HG02970 (cell line): Measurements from ENCODE around the gene CATSPER2.
"Not testable (repeated sequence)": the region's sequence is repeated elsewhere in the genome, so short reads cannot be mapped to it uniquely, and the experiment has no call there.

Experiments
- ATAC-seq: cut with Tn5 transposase; IDR thresholded peaks from one replicate; pipeline ENCODE4 v1.9.1; 2021; ENCODE audit warnings: mild to moderate bottlenecking, moderate library complexity, moderate number of reproducible peaks; ENCODE audit not compliant: unreplicated experiment, low FRiP score

CATSPER2 gene

DNA sequence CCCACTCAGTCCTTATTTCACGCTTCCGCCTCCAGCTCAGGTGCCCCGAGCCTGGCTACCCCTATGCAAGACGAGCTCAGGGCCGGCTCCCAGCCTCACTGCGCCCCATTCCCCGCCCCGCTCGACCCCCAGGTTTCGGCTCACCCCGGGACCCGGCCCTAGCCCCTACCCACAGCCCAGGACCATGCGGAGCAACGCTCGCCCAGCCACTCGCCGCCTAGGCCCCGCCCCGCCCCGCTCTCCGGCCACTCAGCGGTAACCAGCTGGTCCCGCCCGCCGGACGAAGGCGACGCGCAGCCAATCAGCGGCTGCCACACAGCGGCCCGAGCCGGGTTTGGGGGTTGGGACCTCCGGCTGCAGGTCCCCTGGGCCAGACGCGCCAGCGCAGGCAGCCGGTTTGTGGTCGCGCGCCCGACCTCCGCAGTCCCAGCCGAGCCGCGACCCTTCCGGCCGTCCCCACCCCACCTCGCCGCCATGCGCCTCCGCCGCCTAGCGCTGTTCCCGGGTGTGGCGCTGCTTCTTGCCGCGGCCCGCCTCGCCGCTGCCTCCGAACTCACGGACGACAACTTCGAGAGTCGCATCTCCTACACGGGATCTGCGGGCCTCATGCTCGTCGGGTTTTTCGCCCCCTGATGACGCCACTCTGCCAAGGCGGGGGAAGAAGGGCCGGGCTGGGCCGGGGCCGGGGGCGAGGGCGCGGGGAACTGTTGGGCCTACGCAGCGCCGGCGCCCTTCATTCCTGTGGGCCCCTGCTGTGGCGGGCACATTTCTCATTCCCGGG lies at the start of gene CATSPER2:
TSS of gene CATSPER2 (minus strand) at position 196 of the 781 bp plus-strand sequence. CDS start 783 bp downstream, outside the sequence.
- ATAC-seq, result no peak

DNA sequence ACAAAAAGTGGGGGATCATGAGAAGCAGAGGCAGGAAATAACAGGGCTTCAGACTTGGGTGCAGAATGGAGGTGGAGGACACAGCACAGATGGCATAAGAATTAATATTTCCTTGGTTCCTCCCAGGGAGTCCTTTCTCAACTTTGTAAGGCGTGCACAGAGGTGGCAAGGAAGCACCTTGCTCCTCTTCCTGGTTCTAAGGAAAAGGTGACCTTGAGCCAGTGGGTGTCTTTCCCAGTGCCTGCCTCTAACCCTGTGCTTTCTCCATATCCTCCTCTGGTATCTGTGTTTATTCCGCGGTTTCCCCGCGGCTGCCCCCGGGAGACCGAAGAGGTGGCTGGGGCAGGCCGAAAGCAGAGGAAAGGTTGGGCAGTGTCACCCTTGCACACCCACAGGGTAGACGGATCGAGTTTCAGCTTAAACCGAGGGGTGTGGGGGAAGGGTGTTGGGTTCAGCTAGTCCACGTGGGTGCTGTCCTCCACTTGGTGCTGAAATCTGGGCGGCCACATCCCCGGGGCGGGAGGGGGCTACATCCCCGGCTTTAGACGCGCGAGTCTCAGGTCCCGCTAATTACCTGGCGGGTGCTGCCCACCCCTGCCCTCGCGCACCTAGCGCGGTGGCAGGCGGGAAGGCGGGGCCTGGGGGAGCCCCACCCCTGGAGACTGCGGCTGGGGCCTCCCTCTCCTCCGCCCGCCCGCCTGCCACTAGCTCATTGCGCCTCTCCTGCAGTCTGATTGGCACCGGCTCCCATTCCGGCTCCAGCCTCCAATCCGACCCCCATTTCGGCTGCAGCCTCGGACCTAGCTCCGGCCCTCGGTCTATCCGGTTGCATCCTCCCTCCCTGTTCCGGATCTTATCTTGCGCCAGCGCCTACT lies 44.7 kb upstream of the CATSPER2 start, which contains the start of gene CKMT1A:
TSS of gene CKMT1A (plus strand) at position 712 of the 875 bp plus-strand sequence. CDS start 192 bp downstream, outside the sequence.
- not testable (repeated sequence) for ATAC-seq

- ATAC-seq, result not testable (repeated sequence)
Measured at GRCh38 chr15:43692679-43693078, 44.0 kb upstream of the CATSPER2 start.

- peak; percentile 93 for ATAC-seq
Measured at GRCh38 chr15:43689604-43690301, 41.1 kb upstream of the CATSPER2 start.

GRCh38 chr15:43674175-43674574 lies 25.5 kb upstream of the CATSPER2 start:
- not testable (repeated sequence) for ATAC-seq

GRCh38 chr15:43666177-43666576 lies 17.5 kb upstream of the CATSPER2 start:
- not testable (repeated sequence) for ATAC-seq

GRCh38 chr15:43663333-43663732 lies 14.7 kb upstream of the CATSPER2 start:
- not testable (repeated sequence) for ATAC-seq

- ATAC-seq, result not testable (repeated sequence)
Measured at GRCh38 chr15:43662293-43662692, 13.6 kb upstream of the CATSPER2 start.

DNA sequence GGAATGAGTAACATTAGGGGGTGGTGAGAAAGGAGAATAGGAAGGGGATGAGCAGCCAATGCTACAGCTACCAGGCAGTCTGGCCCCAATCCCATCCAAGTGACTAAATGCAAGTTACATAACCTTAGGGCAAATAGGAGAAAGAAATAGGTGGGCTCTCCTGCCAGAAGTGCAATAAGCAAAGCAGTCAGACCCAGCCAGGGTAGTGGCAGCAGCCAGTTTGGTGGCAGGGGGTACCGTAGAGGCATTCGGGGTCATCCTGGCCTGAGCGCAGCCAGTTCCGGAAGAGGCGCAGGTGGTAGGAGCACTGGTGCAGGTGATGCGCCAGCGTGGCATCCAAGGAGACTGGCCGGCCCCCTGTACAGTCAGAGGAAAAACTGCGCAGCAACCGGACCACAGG lies 11.1 kb upstream of the CATSPER2 start:
- not testable (repeated sequence) for ATAC-seq

GRCh38 chr15:43649430-43649926 lies 834 bp upstream of the CATSPER2 start:
- ATAC-seq, result not testable (repeated sequence)

GRCh38 chr15:43638464-43639204 lies 10.0 kb downstream of the CATSPER2 start:
- not testable (repeated sequence) for ATAC-seq

- ATAC-seq, result not testable (repeated sequence)
Measured at GRCh38 chr15:43626937-43627336, 21.7 kb downstream of the CATSPER2 start.

- ATAC-seq, result no peak
Measured at GRCh38 chr15:43625106-43625505, 23.5 kb downstream of the CATSPER2 start.

GRCh38 chr15:43622068-43622799 lies 26.4 kb downstream of the CATSPER2 start:
- not testable (repeated sequence) for ATAC-seq

DNA sequence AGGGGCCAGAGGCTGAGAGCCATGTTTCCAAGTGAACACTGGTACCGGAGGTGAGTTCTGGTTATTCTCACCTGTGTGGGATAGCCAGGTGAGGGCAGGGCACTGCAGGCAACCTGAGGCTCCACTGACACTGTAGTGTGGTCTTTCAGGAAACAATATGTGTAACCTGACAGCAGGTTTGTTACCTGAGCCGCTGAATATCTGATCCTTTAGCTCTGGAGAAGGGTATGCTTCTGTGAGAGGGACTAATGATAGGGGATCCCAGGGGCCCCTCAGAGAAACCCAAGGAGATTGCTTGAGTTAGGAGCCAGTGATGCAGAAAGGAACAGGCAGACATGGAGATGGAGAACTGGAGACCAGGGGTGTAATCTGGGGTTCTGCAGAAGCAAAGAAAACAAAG lies 29.9 kb downstream of the CATSPER2 start, which contains the start of gene STRC:
TSS of gene STRC (minus strand) at position 101 of the 400 bp plus-strand sequence. CDS start at position 23, 78 bp downstream.
- ATAC-seq, result not testable (repeated sequence)

DNA sequence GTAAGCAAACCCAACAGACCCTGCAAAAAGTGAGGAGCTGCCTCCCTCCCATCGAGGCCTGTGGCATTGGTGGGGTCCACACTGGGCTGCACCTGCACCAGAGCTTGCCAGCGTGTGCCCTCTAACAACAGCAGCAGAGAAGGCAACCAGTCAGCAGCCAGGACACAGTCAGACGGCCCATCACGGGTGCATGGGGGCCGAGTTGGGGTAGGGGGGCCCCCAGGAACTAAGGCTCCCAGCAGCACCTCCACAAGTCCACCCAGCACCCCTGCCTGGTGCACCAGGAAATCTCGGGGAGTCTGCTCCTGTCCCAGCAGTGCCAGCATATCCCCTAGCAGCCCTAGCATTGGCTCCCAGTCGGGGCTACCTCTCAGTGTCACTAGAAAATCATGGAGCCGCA lies 30.9 kb downstream of the CATSPER2 start:
- not testable (repeated sequence) for ATAC-seq

- ATAC-seq, result not testable (repeated sequence)
Measured at GRCh38 chr15:43602233-43602632, 46.4 kb downstream of the CATSPER2 start.

GRCh38 chr15:43600200-43600599 lies 48.4 kb downstream of the CATSPER2 start:
- ATAC-seq, result not testable (repeated sequence)

GRCh38 chr15:43599131-43599530 lies 49.5 kb downstream of the CATSPER2 start:
- not testable (repeated sequence) for ATAC-seq
